GM10266 (cell line): Measurements from ENCODE around the gene CRMP1.

ENCODE experiments used
- DNase-seq: peaks from one replicate; pipeline ENCODE4 v3.0.0; 2012; ENCODE audit errors: extremely low spot score
- CTCF ChIP-seq: IDR thresholded peaks from 2 replicates; pipeline ENCODE4 v1.5.1; 2012; ENCODE audit warnings: mild to moderate bottlenecking, low read depth; ENCODE audit not compliant: control insufficient read depth, insufficient read depth; ENCODE audit errors: missing control alignments

The CRMP1 gene

GRCh38 chr4:5781691-5782090 lies 111.2 kb downstream of the CRMP1 start:
- DNase-seq = no peak
- no peak for TF ChIP-seq CTCF

GRCh38 chr4:5780831-5781480 lies 111.9 kb downstream of the CRMP1 start:
- DNase-seq = no peak
- TF ChIP-seq CTCF = no peak

DNA sequence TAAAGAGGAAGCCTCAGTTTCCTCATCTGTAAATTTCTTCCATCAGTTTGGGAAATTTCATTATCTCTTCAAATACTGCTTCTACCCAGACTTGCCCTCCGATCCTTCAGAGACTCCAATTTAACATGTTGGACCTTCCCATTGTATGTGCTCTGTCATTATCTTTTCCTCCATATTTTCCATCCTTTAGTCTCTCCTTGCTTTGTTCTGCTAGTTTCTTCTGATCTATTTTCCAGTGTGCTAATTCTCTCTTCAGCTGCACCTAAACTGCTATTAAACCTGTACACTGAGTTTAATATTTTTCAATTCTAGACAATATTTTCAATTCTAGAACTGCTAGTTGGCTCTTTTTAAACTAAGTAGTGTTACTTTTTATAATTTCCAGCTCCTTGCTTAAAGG lies 116.4 kb downstream of the CRMP1 start:
- TF ChIP-seq CTCF = no peak
- DNase-seq = no peak

DNA sequence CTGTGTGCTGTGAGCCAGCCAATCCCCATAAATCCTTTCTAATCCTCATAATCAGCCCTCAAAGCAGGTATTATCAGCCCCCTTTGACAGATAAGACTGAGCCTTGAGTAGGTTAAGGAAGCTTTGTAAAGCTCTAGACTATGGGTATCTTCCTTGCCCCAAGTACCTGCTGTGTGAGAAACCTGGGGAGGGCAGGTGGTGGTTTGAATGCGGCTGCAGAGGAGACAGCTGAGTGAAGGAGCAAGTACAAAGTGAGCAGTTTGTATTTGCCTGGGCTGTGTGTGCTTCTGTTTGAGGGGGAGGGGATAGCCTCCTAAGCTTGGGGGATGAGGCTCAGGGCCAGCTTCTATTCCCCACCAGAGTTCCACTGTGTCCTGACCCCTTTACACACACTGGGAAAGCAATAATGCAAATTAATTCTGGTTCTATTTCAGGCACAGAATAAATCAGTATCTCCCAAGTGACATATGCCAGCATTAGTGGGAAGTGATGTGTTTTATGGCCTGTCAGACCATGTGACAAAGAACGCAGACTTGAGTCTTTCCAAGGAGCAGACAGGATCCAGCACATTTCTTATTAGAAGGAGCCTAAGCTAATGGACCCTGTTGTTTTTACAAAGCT lies 118.4 kb downstream of the CRMP1 start:
- DNase-seq = no peak
- no peak for TF ChIP-seq CTCF

DNA sequence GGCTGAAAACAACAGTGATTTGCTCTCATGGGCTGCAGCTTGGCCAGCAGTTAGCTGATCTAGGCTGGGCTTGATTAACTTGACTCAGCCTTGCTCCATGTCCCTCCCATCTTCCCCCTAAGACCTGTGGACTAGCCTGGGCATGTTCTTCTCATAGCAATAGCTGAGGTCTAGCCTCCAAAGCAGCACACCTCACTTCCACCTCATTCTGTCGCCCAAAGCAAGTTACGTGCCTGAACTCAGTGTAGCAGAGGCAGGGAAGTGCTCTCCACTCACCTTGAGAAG lies 119.7 kb downstream of the CRMP1 start:
- no peak for DNase-seq
- TF ChIP-seq CTCF = no peak

DNA sequence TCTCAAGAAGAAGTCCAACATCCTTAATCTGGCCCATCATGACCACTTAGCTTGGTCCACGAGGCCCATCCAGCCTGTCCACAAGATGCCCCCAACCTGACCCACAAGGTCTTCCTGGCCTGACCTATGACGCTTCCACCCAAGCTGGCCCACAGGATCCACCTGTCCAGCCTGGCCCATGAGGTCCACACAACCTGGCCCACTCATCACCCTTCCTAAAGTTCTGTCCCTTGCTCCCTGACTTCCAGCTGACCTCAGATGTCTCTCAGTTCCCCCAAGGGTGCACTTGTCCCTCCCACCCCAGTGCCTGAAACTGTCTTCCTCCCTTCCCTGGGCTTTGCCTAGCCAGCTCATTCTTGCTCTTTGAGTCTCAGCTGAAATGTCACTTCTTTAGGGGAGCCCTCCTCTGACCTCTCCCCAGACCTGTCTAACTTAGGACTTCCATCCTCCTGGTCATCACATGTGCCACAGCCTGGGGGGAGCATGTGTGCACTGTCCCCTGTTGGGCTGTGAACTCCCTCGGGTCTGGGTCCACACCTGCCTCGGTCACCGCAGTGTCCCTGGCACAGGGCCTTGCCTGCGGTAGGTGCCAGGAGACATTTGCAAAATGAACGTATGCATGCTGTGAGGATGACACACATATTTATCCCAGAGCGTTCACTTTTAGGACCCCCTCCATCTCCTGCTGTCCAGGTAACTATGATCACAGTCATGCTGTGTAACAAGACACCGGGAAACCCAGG lies 120.2 kb downstream of the CRMP1 start:
- DNase-seq = no peak
- no peak for TF ChIP-seq CTCF
